ENCODE results near the gene ZNF350. TPM values are rescaled to one million over a fixed set of nuclear protein-coding genes. Genes with fewer than 3 reads are reported as not detected.

The ZNF350 gene
- total and polyA plus RNA-seq, 2 donors (not counting 1 experiment from before 2014, with no cell fraction given), result 7.7 to 16.5 TPM

GRCh38 chr19:52022193-52022592 is 35.6 kb upstream of the ZNF350 start:
- Histone ChIP-seq H3K4me3 (replicated peaks in 1 of 4; ENCODE audit: control extremely low read depth in 1 of 4, insufficient read depth in 1 of 4, low read depth in 3 of 4, low read length in 4 of 4) (no peak overlapping the region), H3K4me1 (ENCODE audit: control insufficient read depth, extremely low read depth, insufficient read depth, low read length) (peaks cover 1% of the 10 kb centered on the region), H2AFZ (ENCODE audit: low read length) (no peak overlapping the region), H3K9me3 (ENCODE audit: control insufficient read depth, insufficient read depth, low read depth, low read length) (no peaks in the 10 kb centered on the region), H3K9ac (ENCODE audit: insufficient read depth, low read length) (no peak overlapping the region), H4K20me1 (ENCODE audit: control insufficient read depth, extremely low read depth, insufficient read depth, low read length) (no peaks in the 10 kb centered on the region), H3K36me3 (ENCODE audit: control insufficient read depth, insufficient read depth, low read length) (peaks cover 19% of the 10 kb centered on the region), H3K27ac (ENCODE audit: insufficient read depth, low read length) (no peak overlapping the region), H3K27me3 (ENCODE audit: control insufficient read depth, insufficient read depth, low read length) (no peaks in the 10 kb centered on the region), H3K4me2 (ENCODE audit: extremely low read depth, insufficient read depth, low read length) (no peak overlapping the region), H3K79me2 (ENCODE audit: control insufficient read depth, insufficient read depth, low read length) (peaks cover 2% of the 10 kb centered on the region)
- no peak for DNase-seq (ENCODE audit: low read depth in 2 of 2)
- TF ChIP-seq EZH2 (IDR thresholded peaks at IDR 0.05; ENCODE audit: low read length, missing control alignments), result no peak
- TF ChIP-seq CTCF (conservative IDR thresholded peaks at IDR 0.05 in 1 of 2, IDR thresholded peaks at IDR 0.05 in 1 of 2; ENCODE audit: low read depth in 1 of 2, low read length in 2 of 2), result no peak

GRCh38 chr19:52020506-52020905 is 33.9 kb upstream of the ZNF350 start:
- Histone ChIP-seq H3K9ac (ENCODE audit: insufficient read depth, low read length) (no peak overlapping the region), H3K27ac (ENCODE audit: insufficient read depth, low read length) (no peak overlapping the region), H3K4me3 (replicated peaks in 1 of 4; ENCODE audit: control extremely low read depth in 1 of 4, insufficient read depth in 1 of 4, low read depth in 3 of 4, low read length in 4 of 4) (no peak overlapping the region), H3K27me3 (ENCODE audit: control insufficient read depth, insufficient read depth, low read length) (no peaks in the 10 kb centered on the region), H3K4me1 (ENCODE audit: control insufficient read depth, extremely low read depth, insufficient read depth, low read length) (no peaks in the 10 kb centered on the region), H4K20me1 (ENCODE audit: control insufficient read depth, extremely low read depth, insufficient read depth, low read length) (no peaks in the 10 kb centered on the region), H3K4me2 (ENCODE audit: extremely low read depth, insufficient read depth, low read length) (no peak overlapping the region), H2AFZ (ENCODE audit: low read length) (no peak overlapping the region), H3K79me2 (ENCODE audit: control insufficient read depth, insufficient read depth, low read length) (no peaks in the 10 kb centered on the region), H3K36me3 (ENCODE audit: control insufficient read depth, insufficient read depth, low read length) (peaks cover 21% of the 10 kb centered on the region), H3K9me3 (ENCODE audit: control insufficient read depth, insufficient read depth, low read depth, low read length) (no peaks in the 10 kb centered on the region)
- TF ChIP-seq EZH2 (IDR thresholded peaks at IDR 0.05; ENCODE audit: low read length, missing control alignments) (no peak), CTCF (conservative IDR thresholded peaks at IDR 0.05 in 1 of 2, IDR thresholded peaks at IDR 0.05 in 1 of 2; ENCODE audit: low read depth in 1 of 2, low read length in 2 of 2) (no peak)
- no peak for DNase-seq (ENCODE audit: low read depth in 2 of 2)

GRCh38 chr19:52010674-52011073 is 24.0 kb upstream of the ZNF350 start:
- Histone ChIP-seq H3K36me3 (ENCODE audit: control insufficient read depth, insufficient read depth, low read length) (no peaks in the 10 kb centered on the region), H3K27me3 (ENCODE audit: control insufficient read depth, insufficient read depth, low read length) (no peaks in the 10 kb centered on the region), H3K27ac (ENCODE audit: insufficient read depth, low read length) (no peak overlapping the region), H4K20me1 (ENCODE audit: control insufficient read depth, extremely low read depth, insufficient read depth, low read length) (no peaks in the 10 kb centered on the region), H3K79me2 (ENCODE audit: control insufficient read depth, insufficient read depth, low read length) (no peaks in the 10 kb centered on the region), H3K4me1 (ENCODE audit: control insufficient read depth, extremely low read depth, insufficient read depth, low read length) (no peaks in the 10 kb centered on the region), H3K4me2 (ENCODE audit: extremely low read depth, insufficient read depth, low read length) (no peak overlapping the region), H3K9ac (ENCODE audit: insufficient read depth, low read length) (no peak overlapping the region), H3K9me3 (ENCODE audit: control insufficient read depth, insufficient read depth, low read depth, low read length) (no peaks in the 10 kb centered on the region), H2AFZ (ENCODE audit: low read length) (no peak overlapping the region), H3K4me3 (replicated peaks in 1 of 4; ENCODE audit: control extremely low read depth in 1 of 4, insufficient read depth in 1 of 4, low read depth in 3 of 4, low read length in 4 of 4) (no peak overlapping the region)
- DNase-seq (ENCODE audit: low read depth in 2 of 2), result no peak
- TF ChIP-seq EZH2 (IDR thresholded peaks at IDR 0.05; ENCODE audit: low read length, missing control alignments), result no peak
- TF ChIP-seq CTCF (conservative IDR thresholded peaks at IDR 0.05 in 1 of 2, IDR thresholded peaks at IDR 0.05 in 1 of 2; ENCODE audit: low read depth in 1 of 2, low read length in 2 of 2), result no peak

Measured in fibroblast of lung (primary cell).